Stimulated activated CD4-positive, alpha-beta T cell treated with anti-CD3 and anti-CD28 coated beads, Interleukin-15, amount 100 ng/mL, for 1 hour (primary cell): ENCODE data around the gene FTCDNL1.

Experiments used
- DNase-seq, 2 donors: peaks; one replicate each; pipeline ENCODE4 v3.0.0-alpha.2; 2020; ENCODE audit warnings: low read depth in 1 of 2, low spot score in 1 of 2

FTCDNL1 gene

GRCh38 chr2:199850718-199851500, at the start of gene FTCDNL1:
Gene FTCDNL1 (minus strand): TSS chr2:199851192. CDS start chr2:199848962, 2,230 bp downstream.
- peak; percentile 16 to 62 for DNase-seq

GRCh38 chr2:199896617-199897016, 45.6 kb upstream of the FTCDNL1 start:
- no peak for DNase-seq

GRCh38 chr2:199895406-199895805, 44.4 kb upstream of the FTCDNL1 start:
- DNase-seq, result no peak

GRCh38 chr2:199883474-199884212, 32.7 kb upstream of the FTCDNL1 start:
- DNase-seq, result no peak

- DNase-seq, result no peak
Measured at GRCh38 chr2:199882667-199883066, 31.7 kb upstream of the FTCDNL1 start.

GRCh38 chr2:199875400-199875799, 24.4 kb upstream of the FTCDNL1 start:
- no peak for DNase-seq

- DNase-seq, result no peak
Measured at GRCh38 chr2:199874209-199874608, 23.2 kb upstream of the FTCDNL1 start.

- DNase-seq, result no peak
Measured at GRCh38 chr2:199870581-199870980, 19.6 kb upstream of the FTCDNL1 start.

GRCh38 chr2:199869653-199870052, 18.7 kb upstream of the FTCDNL1 start:
- no peak for DNase-seq

GRCh38 chr2:199869227-199869541, 18.2 kb upstream of the FTCDNL1 start:
- DNase-seq, result no peak

GRCh38 chr2:199868431-199869226, 17.6 kb upstream of the FTCDNL1 start:
- DNase-seq, result no peak

- DNase-seq, result no peak
Measured at GRCh38 chr2:199865905-199866304, 14.9 kb upstream of the FTCDNL1 start.

- DNase-seq, result no peak
Measured at GRCh38 chr2:199862788-199863187, 11.8 kb upstream of the FTCDNL1 start.

- no peak for DNase-seq
Measured at GRCh38 chr2:199861132-199861774, 10.3 kb upstream of the FTCDNL1 start.

- DNase-seq, result no peak
Measured at GRCh38 chr2:199855812-199856211, 4.8 kb upstream of the FTCDNL1 start.

- DNase-seq, result no peak
Measured at GRCh38 chr2:199851883-199852282, 891 bp upstream of the FTCDNL1 start.

- DNase-seq, result peak in 1 of 2 donors; percentile 3
Measured at GRCh38 chr2:199851501-199851810, 464 bp upstream of the FTCDNL1 start.

- no peak for DNase-seq
Measured at GRCh38 chr2:199850218-199850717, 724 bp downstream of the FTCDNL1 start.

- no peak for DNase-seq
Measured at GRCh38 chr2:199848389-199849130, 2.4 kb downstream of the FTCDNL1 start.

- no peak for DNase-seq
Measured at GRCh38 chr2:199847181-199847864, 3.7 kb downstream of the FTCDNL1 start.
